ENCODE measurements around the gene GKAP1.

Gene GKAP1

GRCh38 chr9:83800236-83801033 lies 17.1 kb downstream of the GKAP1 start:
- H3K27me3 ChIP-seq (replicated peaks; ENCODE audit: control insufficient read depth, insufficient read depth, low read length, poor library complexity, severe bottlenecking): no peaks in the 10 kb centered on the region
- no peak overlapping the region for H3K4me3 ChIP-seq (ENCODE audit: insufficient read depth, low read depth, low read length, poor library complexity, severe bottlenecking)
- no peaks in the 10 kb centered on the region for H3K4me1 ChIP-seq (ENCODE audit: control insufficient read depth, insufficient read depth, low read length, poor library complexity, severe bottlenecking)
- DNase-seq: no peak
- H3K9me3 ChIP-seq (ENCODE audit: control insufficient read depth, low read length): no peaks in the 10 kb centered on the region
- H3K27ac ChIP-seq (ENCODE audit: insufficient read depth, low read length, poor library complexity, severe bottlenecking): no peak overlapping the region
- peaks cover 9% of the 10 kb centered on the region for H3K36me3 ChIP-seq (ENCODE audit: control insufficient read depth, insufficient read depth, low read length)

- Histone ChIP-seq H3K27ac (ENCODE audit: insufficient read depth, low read length, poor library complexity, severe bottlenecking) (no peak overlapping the region), H3K27me3 (replicated peaks; ENCODE audit: control insufficient read depth, insufficient read depth, low read length, poor library complexity, severe bottlenecking) (no peaks in the 10 kb centered on the region), H3K9me3 (ENCODE audit: control insufficient read depth, low read length) (no peaks in the 10 kb centered on the region), H3K36me3 (ENCODE audit: control insufficient read depth, insufficient read depth, low read length) (peaks cover 9% of the 10 kb centered on the region), H3K4me3 (ENCODE audit: insufficient read depth, low read depth, low read length, poor library complexity, severe bottlenecking) (no peak overlapping the region), H3K4me1 (ENCODE audit: control insufficient read depth, insufficient read depth, low read length, poor library complexity, severe bottlenecking) (no peaks in the 10 kb centered on the region)
- DNase-seq: no peak
Measured at GRCh38 chr9:83794051-83794450, 23.5 kb downstream of the GKAP1 start.

GRCh38 chr9:83792746-83793145 lies 24.8 kb downstream of the GKAP1 start:
- Histone ChIP-seq H3K27me3 (replicated peaks; ENCODE audit: control insufficient read depth, insufficient read depth, low read length, poor library complexity, severe bottlenecking) (no peaks in the 10 kb centered on the region), H3K36me3 (ENCODE audit: control insufficient read depth, insufficient read depth, low read length) (peaks cover 9% of the 10 kb centered on the region), H3K4me1 (ENCODE audit: control insufficient read depth, insufficient read depth, low read length, poor library complexity, severe bottlenecking) (no peaks in the 10 kb centered on the region), H3K9me3 (ENCODE audit: control insufficient read depth, low read length) (no peaks in the 10 kb centered on the region), H3K27ac (ENCODE audit: insufficient read depth, low read length, poor library complexity, severe bottlenecking) (no peak overlapping the region), H3K4me3 (ENCODE audit: insufficient read depth, low read depth, low read length, poor library complexity, severe bottlenecking) (no peak overlapping the region)
- no peak for DNase-seq

GRCh38 chr9:83778164-83778563 lies 39.4 kb downstream of the GKAP1 start:
- H3K4me1 ChIP-seq (ENCODE audit: control insufficient read depth, insufficient read depth, low read length, poor library complexity, severe bottlenecking): no peaks in the 10 kb centered on the region
- H3K36me3 ChIP-seq (ENCODE audit: control insufficient read depth, insufficient read depth, low read length): peaks cover under 1% of the 10 kb centered on the region
- H3K27ac ChIP-seq (ENCODE audit: insufficient read depth, low read length, poor library complexity, severe bottlenecking): no peak overlapping the region
- no peak for DNase-seq
- no peak overlapping the region for H3K4me3 ChIP-seq (ENCODE audit: insufficient read depth, low read depth, low read length, poor library complexity, severe bottlenecking)
- H3K27me3 ChIP-seq (replicated peaks; ENCODE audit: control insufficient read depth, insufficient read depth, low read length, poor library complexity, severe bottlenecking): no peaks in the 10 kb centered on the region
- H3K9me3 ChIP-seq (ENCODE audit: control insufficient read depth, low read length): no peaks in the 10 kb centered on the region

GRCh38 chr9:83775932-83776331 lies 41.6 kb downstream of the GKAP1 start:
- Histone ChIP-seq H3K27ac (ENCODE audit: insufficient read depth, low read length, poor library complexity, severe bottlenecking) (no peak overlapping the region), H3K9me3 (ENCODE audit: control insufficient read depth, low read length) (no peaks in the 10 kb centered on the region), H3K36me3 (ENCODE audit: control insufficient read depth, insufficient read depth, low read length) (no peaks in the 10 kb centered on the region), H3K27me3 (replicated peaks; ENCODE audit: control insufficient read depth, insufficient read depth, low read length, poor library complexity, severe bottlenecking) (no peaks in the 10 kb centered on the region), H3K4me3 (ENCODE audit: insufficient read depth, low read depth, low read length, poor library complexity, severe bottlenecking) (no peak overlapping the region), H3K4me1 (ENCODE audit: control insufficient read depth, insufficient read depth, low read length, poor library complexity, severe bottlenecking) (no peaks in the 10 kb centered on the region)
- DNase-seq: no peak

GRCh38 chr9:83772860-83773259 lies 44.7 kb downstream of the GKAP1 start:
- no peaks in the 10 kb centered on the region for H3K4me1 ChIP-seq (ENCODE audit: control insufficient read depth, insufficient read depth, low read length, poor library complexity, severe bottlenecking)
- H3K27ac ChIP-seq (ENCODE audit: insufficient read depth, low read length, poor library complexity, severe bottlenecking): no peak overlapping the region
- no peak for DNase-seq

GRCh38 chr9:83765376-83765775 lies 52.2 kb downstream of the GKAP1 start:
- Histone ChIP-seq H3K9me3 (ENCODE audit: control insufficient read depth, low read length) (no peaks in the 10 kb centered on the region), H3K36me3 (ENCODE audit: control insufficient read depth, insufficient read depth, low read length) (no peaks in the 10 kb centered on the region), H3K4me1 (ENCODE audit: control insufficient read depth, insufficient read depth, low read length, poor library complexity, severe bottlenecking) (no peaks in the 10 kb centered on the region), H3K27ac (ENCODE audit: insufficient read depth, low read length, poor library complexity, severe bottlenecking) (no peak overlapping the region), H3K27me3 (replicated peaks; ENCODE audit: control insufficient read depth, insufficient read depth, low read length, poor library complexity, severe bottlenecking) (no peaks in the 10 kb centered on the region), H3K4me3 (ENCODE audit: insufficient read depth, low read depth, low read length, poor library complexity, severe bottlenecking) (no peak overlapping the region)
- DNase-seq: no peak

More at GRCh38 chr9:83772860-83773259, 44.7 kb downstream of the GKAP1 start:
- Histone ChIP-seq H3K36me3 (ENCODE audit: control insufficient read depth, insufficient read depth, low read length) (no peaks in the 10 kb centered on the region), H3K9me3 (ENCODE audit: control insufficient read depth, low read length) (no peaks in the 10 kb centered on the region), H3K4me3 (ENCODE audit: insufficient read depth, low read depth, low read length, poor library complexity, severe bottlenecking) (no peak overlapping the region), H3K27me3 (replicated peaks; ENCODE audit: control insufficient read depth, insufficient read depth, low read length, poor library complexity, severe bottlenecking) (no peaks in the 10 kb centered on the region)

GRCh38 chr9:83754383-83754977 lies 63.1 kb downstream of the GKAP1 start:
- Histone ChIP-seq H3K27me3 (replicated peaks; ENCODE audit: control insufficient read depth, insufficient read depth, low read length, poor library complexity, severe bottlenecking) (no peaks in the 10 kb centered on the region), H3K4me1 (ENCODE audit: control insufficient read depth, insufficient read depth, low read length, poor library complexity, severe bottlenecking) (no peaks in the 10 kb centered on the region), H3K9me3 (ENCODE audit: control insufficient read depth, low read length) (no peaks in the 10 kb centered on the region), H3K36me3 (ENCODE audit: control insufficient read depth, insufficient read depth, low read length) (no peaks in the 10 kb centered on the region), H3K27ac (ENCODE audit: insufficient read depth, low read length, poor library complexity, severe bottlenecking) (no peak overlapping the region), H3K4me3 (ENCODE audit: insufficient read depth, low read depth, low read length, poor library complexity, severe bottlenecking) (no peak overlapping the region)
- DNase-seq: no peak

- H3K4me3 ChIP-seq (ENCODE audit: insufficient read depth, low read depth, low read length, poor library complexity, severe bottlenecking): no peak overlapping the region
- no peak for DNase-seq
Measured at GRCh38 chr9:83749706-83750105, 67.9 kb downstream of the GKAP1 start.

GRCh38 chr9:83744206-83744605 lies 73.4 kb downstream of the GKAP1 start:
- Histone ChIP-seq H3K27me3 (replicated peaks; ENCODE audit: control insufficient read depth, insufficient read depth, low read length, poor library complexity, severe bottlenecking) (no peaks in the 10 kb centered on the region), H3K36me3 (ENCODE audit: control insufficient read depth, insufficient read depth, low read length) (no peaks in the 10 kb centered on the region), H3K4me3 (ENCODE audit: insufficient read depth, low read depth, low read length, poor library complexity, severe bottlenecking) (no peak overlapping the region), H3K27ac (ENCODE audit: insufficient read depth, low read length, poor library complexity, severe bottlenecking) (no peak overlapping the region), H3K4me1 (ENCODE audit: control insufficient read depth, insufficient read depth, low read length, poor library complexity, severe bottlenecking) (no peaks in the 10 kb centered on the region), H3K9me3 (ENCODE audit: control insufficient read depth, low read length) (no peaks in the 10 kb centered on the region)
- DNase-seq: no peak

More at GRCh38 chr9:83749706-83750105, 67.9 kb downstream of the GKAP1 start:
- Histone ChIP-seq H3K36me3 (ENCODE audit: control insufficient read depth, insufficient read depth, low read length) (no peaks in the 10 kb centered on the region), H3K27ac (ENCODE audit: insufficient read depth, low read length, poor library complexity, severe bottlenecking) (no peak overlapping the region), H3K27me3 (replicated peaks; ENCODE audit: control insufficient read depth, insufficient read depth, low read length, poor library complexity, severe bottlenecking) (no peaks in the 10 kb centered on the region), H3K4me1 (ENCODE audit: control insufficient read depth, insufficient read depth, low read length, poor library complexity, severe bottlenecking) (no peaks in the 10 kb centered on the region), H3K9me3 (ENCODE audit: control insufficient read depth, low read length) (no peaks in the 10 kb centered on the region)

Measured in effector memory CD4-positive, alpha-beta T cell (primary cell).